ENCODE data around the gene SUGP2. TPM values are rescaled to one million over a fixed set of nuclear protein-coding genes. Genes with fewer than 3 reads are reported as not detected.

Gene SUGP2
- total and polyA plus RNA-seq, 2 of the 13 experiments (the other 11 are each of a cell fraction or from before 2014, with no cell fraction given): 40.6 to 57.7 TPM

DNA sequence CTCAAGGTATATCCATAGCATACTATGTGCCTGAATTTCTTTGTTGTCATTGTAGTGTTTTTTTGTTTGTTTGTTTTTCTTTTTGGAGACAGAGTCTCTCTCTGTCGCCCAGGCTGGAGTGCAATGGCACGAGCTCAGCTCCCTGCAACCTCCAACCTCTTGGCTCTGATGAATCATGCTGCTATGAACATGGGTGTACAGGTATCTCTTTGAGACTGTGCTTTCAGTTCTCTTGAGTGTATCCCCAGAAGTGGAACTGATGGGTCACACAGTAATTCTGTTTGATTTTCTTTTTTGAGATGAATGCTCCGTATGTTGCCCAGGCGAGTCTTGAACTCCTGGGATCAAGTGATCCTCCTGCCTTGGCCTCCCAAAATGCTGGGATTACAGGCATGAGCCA lies 16.8 kb upstream of the SUGP2 start:
- H4K20me1 ChIP-seq (ENCODE audit: insufficient read depth, low read length): no peaks in the 10 kb centered on the region
- CTCF ChIA-PET (ENCODE audit: low intra/inter-chr PET ratio, low total read pairs): no interaction called here
- H3K27ac ChIP-seq (ENCODE audit: extremely low read length, insufficient read depth, low read length): no peak overlapping the region
- no peak overlapping the region for H3K4me3 ChIP-seq (replicated peaks in 1 of 3; ENCODE audit: insufficient read depth in 1 of 3, low read depth in 2 of 3, low read length in 3 of 3)
- no peak overlapping the region for H2AFZ ChIP-seq (ENCODE audit: low read length)
- WGBS (ENCODE audit: low lambda C conversion rate): over 99% methylated on average over 4 of the region's 4 CpGs
- DNase-seq (ENCODE audit: low spot score) (no peak), FAIRE-seq (no peak), ATAC-seq (no peak)
- POLR2A ChIA-PET: no interaction called here
- no peaks in the 10 kb centered on the region for H3K9me3 ChIP-seq (ENCODE audit: low read length)
- intact Hi-C loops (cut with micrococcal nuclease; ENCODE audit: unreplicated experiment) (no loop called here), in situ Hi-C loops (cut with HindIII; ENCODE audit: extremely low pct_ligation_motif_present, low pct_unique_long_range_greater_than_20kb) (loop anchor here (5.0 kb wide), 1 partner anchor 87 kb away; the partner anchor contains the start of gene TMEM161A)
- TF ChIP-seq RAD51 (IDR thresholded peaks at IDR 0.05; ENCODE audit: borderline replicate concordance) (no peak), MZF1 (CRISPR knock-in tag; IDR thresholded peaks at IDR 0.05; ENCODE audit: borderline replicate concordance) (no peak), FOXK1 (CRISPR knock-in tag; IDR thresholded peaks at IDR 0.05; ENCODE audit: borderline replicate concordance, low read depth) (no peak), ISL2 (CRISPR knock-in tag; IDR thresholded peaks at IDR 0.05) (no peak), KDM2A (CRISPR knock-in tag; IDR thresholded peaks at IDR 0.05; ENCODE audit: borderline replicate concordance, low read depth) (no peak), NFE2L2 (IDR thresholded peaks at IDR 0.05; ENCODE audit: low read length) (no peak), REL (CRISPR knock-in tag; conservative IDR thresholded peaks at IDR 0.05) (no peak), ARNT (IDR thresholded peaks at IDR 0.05) (no peak), SRSF9 (IDR thresholded peaks at IDR 0.05; ENCODE audit: borderline replicate concordance, insufficient read depth, low read depth, low read length, poor library complexity, severe bottlenecking) (no peak), ZNF788 (CRISPR knock-in tag; IDR thresholded peaks at IDR 0.05; ENCODE audit: borderline replicate concordance) (no peak), CBX5 (CRISPR knock-in tag; IDR thresholded peaks at IDR 0.05; ENCODE audit: borderline replicate concordance) (no peak), ZNF569 (CRISPR knock-in tag; IDR thresholded peaks at IDR 0.05; ENCODE audit: borderline replicate concordance) (no peak), ZNF768 (CRISPR knock-in tag; IDR thresholded peaks at IDR 0.05) (no peak), ZSCAN22 (CRISPR knock-in tag; IDR thresholded peaks at IDR 0.05) (no peak)
- TF ChIP-seq, protein P1, sequence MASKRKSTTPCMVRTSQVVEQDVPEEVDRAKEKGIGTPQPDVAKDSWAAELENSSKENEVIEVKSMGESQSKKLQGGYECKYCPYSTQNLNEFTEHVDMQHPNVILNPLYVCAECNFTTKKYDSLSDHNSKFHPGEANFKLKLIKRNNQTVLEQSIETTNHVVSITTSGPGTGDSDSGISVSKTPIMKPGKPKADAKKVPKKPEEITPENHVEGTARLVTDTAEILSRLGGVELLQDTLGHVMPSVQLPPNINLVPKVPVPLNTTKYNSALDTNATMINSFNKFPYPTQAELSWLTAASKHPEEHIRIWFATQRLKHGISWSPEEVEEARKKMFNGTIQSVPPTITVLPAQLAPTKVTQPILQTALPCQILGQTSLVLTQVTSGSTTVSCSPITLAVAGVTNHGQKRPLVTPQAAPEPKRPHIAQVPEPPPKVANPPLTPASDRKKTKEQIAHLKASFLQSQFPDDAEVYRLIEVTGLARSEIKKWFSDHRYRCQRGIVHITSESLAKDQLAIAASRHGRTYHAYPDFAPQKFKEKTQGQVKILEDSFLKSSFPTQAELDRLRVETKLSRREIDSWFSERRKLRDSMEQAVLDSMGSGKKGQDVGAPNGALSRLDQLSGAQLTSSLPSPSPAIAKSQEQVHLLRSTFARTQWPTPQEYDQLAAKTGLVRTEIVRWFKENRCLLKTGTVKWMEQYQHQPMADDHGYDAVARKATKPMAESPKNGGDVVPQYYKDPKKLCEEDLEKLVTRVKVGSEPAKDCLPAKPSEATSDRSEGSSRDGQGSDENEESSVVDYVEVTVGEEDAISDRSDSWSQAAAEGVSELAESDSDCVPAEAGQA (IDR thresholded peaks at IDR 0.05; ENCODE audit: low read depth): no peak
- TF ChIP-seq, protein P1 (CRISPR knock-in tag; IDR thresholded peaks at IDR 0.05; ENCODE audit: borderline replicate concordance): no peak
- TF ChIP-seq, protein P2, sequence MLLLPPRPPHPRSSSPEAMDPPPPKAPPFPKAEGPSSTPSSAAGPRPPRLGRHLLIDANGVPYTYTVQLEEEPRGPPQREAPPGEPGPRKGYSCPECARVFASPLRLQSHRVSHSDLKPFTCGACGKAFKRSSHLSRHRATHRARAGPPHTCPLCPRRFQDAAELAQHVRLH (CRISPR knock-in tag; IDR thresholded peaks at IDR 0.05; ENCODE audit: borderline replicate concordance, low read depth): no peak
- H3K27me3 ChIP-seq (ENCODE audit: control insufficient read depth in 1 of 2, insufficient read depth in 2 of 2, low read length in 2 of 2): no peaks in the 10 kb centered on the region
- no peaks in the 10 kb centered on the region for H3K4me1 ChIP-seq (ENCODE audit: insufficient read depth, low read length)
- peaks cover 27 to 56% of the 10 kb centered on the region in 2 experiments for H3K36me3 ChIP-seq (replicated peaks in 1 of 2; ENCODE audit: control insufficient read depth in 1 of 2, insufficient read depth in 2 of 2, low read length in 2 of 2)
- H3K79me2 ChIP-seq (ENCODE audit: insufficient read depth, low read length): no peaks in the 10 kb centered on the region
- no peak overlapping the region for H3K4me2 ChIP-seq (ENCODE audit: low read depth, low read length)
- H3K9ac ChIP-seq (ENCODE audit: insufficient read depth, low read depth, low read length): no peak overlapping the region
- no TSS peak for BruUV-seq (replicated peaks)
